WTC11 (cell line): Measurements from ENCODE around the gene MYL7.

Experiments used
- ATF2 ChIP-seq: sonication (generic); formaldehyde crosslinking; IDR thresholded peaks from 2 replicates; pipeline ENCODE4 v1.8.1; 2022; ENCODE audit warnings: low read depth, missing genetic modification reagents, borderline replicate concordance
- ATF3 ChIP-seq: sonication (generic); formaldehyde crosslinking; conservative IDR thresholded peaks from 2 replicates; pipeline ENCODE4 v1.8.1; 2022; ENCODE audit warnings: mild to moderate bottlenecking, missing genetic modification reagents
- CTCF ChIP-seq: fragments of 200-600 bp; IDR thresholded peaks from 2 replicates; pipeline ENCODE4 v1.8.0; 2022; ENCODE audit warnings: antibody characterized with exemption
- E2F1 ChIP-seq: sonication (generic); formaldehyde crosslinking; IDR thresholded peaks from 2 replicates; pipeline ENCODE4 v1.8.0; 2022; ENCODE audit warnings: mild to moderate bottlenecking, missing genetic modification reagents
- ESRRA ChIP-seq: sonication (generic); formaldehyde crosslinking; IDR thresholded peaks from 2 replicates; pipeline ENCODE4 v1.8.1; 2022; ENCODE audit warnings: mild to moderate bottlenecking, missing genetic modification reagents, borderline replicate concordance
- GRHL2 ChIP-seq: fragments of 250-450 bp; sonication (Bioruptor Pico); IDR thresholded peaks from 2 replicates; pipeline ENCODE4 v1.8.0; 2022; ENCODE audit warnings: mild to moderate bottlenecking, moderate library complexity; ENCODE audit not compliant: insufficient replicate concordance, severe bottlenecking
- MYBL2 ChIP-seq: sonication (generic); formaldehyde crosslinking; IDR thresholded peaks from 2 replicates; pipeline ENCODE4 v1.8.1; 2023; ENCODE audit warnings: mild to moderate bottlenecking, moderate library complexity, missing genetic modification reagents
- SP1 ChIP-seq: sonication (generic); formaldehyde crosslinking; conservative IDR thresholded peaks from 2 replicates; pipeline ENCODE4 v1.8.1; 2022; ENCODE audit warnings: missing genetic modification reagents
- ZNF121 ChIP-seq: sonication (generic); formaldehyde crosslinking; IDR thresholded peaks from 2 replicates; pipeline ENCODE4 v1.8.0; 2023; ENCODE audit warnings: missing genetic modification reagents
- ZNF416 ChIP-seq: fragments of 250-450 bp; sonication (Bioruptor Pico); IDR thresholded peaks from 2 replicates; pipeline ENCODE4 v1.9.0; 2021; ENCODE audit warnings: mild to moderate bottlenecking, inconsistent platforms

- no peak for TF ChIP-seq ATF3 (CRISPR knock-in tag)
- TF ChIP-seq GRHL2 (CRISPR knock-in tag): no peak
- no peak for TF ChIP-seq ESRRA (CRISPR knock-in tag)
- no peak for TF ChIP-seq ZNF121 (CRISPR knock-in tag)
- TF ChIP-seq CTCF: no peak
- TF ChIP-seq ATF2: no peak
- no peak for TF ChIP-seq MYBL2 (CRISPR knock-in tag)
- TF ChIP-seq E2F1: no peak
- TF ChIP-seq ZNF416 (CRISPR knock-in tag): no peak
- TF ChIP-seq SP1 (CRISPR knock-in tag): no peak
Observed at GRCh38 chr7:44175730-44176129, 34.6 kb upstream of the MYL7 start.
